Suprapubic skin (tissue), 4 donors: ENCODE results near the gene NRBF2. TPM values are rescaled to one million over a fixed set of nuclear protein-coding genes. Genes with fewer than 3 reads are reported as not detected.
"Not testable (repeated sequence)": the region's sequence is repeated elsewhere in the genome, so short reads cannot be mapped to it uniquely, and the experiment has no call there.

ENCODE experiments used
- DNase-seq, 2 donors: peaks; one replicate each; pipeline ENCODE4 v3.0.0-alpha.2; 2019; ENCODE audit warnings: low spot score in 2 of 2
- H3K27ac ChIP-seq: fragments of 200-600 bp; sonication (generic); one replicate; pipeline ENCODE4 v1.5.1; 2019
- H3K27me3 ChIP-seq: fragments of 200-600 bp; sonication (generic); one replicate; pipeline ENCODE4 v1.5.1; 2019
- H3K36me3 ChIP-seq: fragments of 200-600 bp; sonication (generic); one replicate; pipeline ENCODE4 v1.5.1; 2019
- H3K4me1 ChIP-seq: fragments of 200-600 bp; sonication (generic); one replicate; pipeline ENCODE4 v1.5.1; 2019
- H3K4me3 ChIP-seq: fragments of 200-600 bp; sonication (generic); one replicate; pipeline ENCODE4 v1.5.1; 2019; ENCODE audit warnings: mild to moderate bottlenecking
- H3K9me3 ChIP-seq: fragments of 200-600 bp; sonication (generic); one replicate; pipeline ENCODE4 v1.5.1; 2019
- EP300 ChIP-seq: sonication (generic); formaldehyde crosslinking; IDR thresholded peaks from one replicate; pipeline ENCODE4 v1.6.1; 2017; ENCODE audit warnings: antibody characterized with exemption
- POLR2A ChIP-seq, 2 donors: fragments of 450-650 bp; IDR thresholded peaks; one replicate each; pipeline ENCODE4 v1.6.1; 2017; ENCODE audit warnings: antibody characterized with exemption in 2 of 2, mild to moderate bottlenecking in 2 of 2, moderate library complexity in 2 of 2
- POLR2AphosphoS5 ChIP-seq, 3 donors: sonication (generic); formaldehyde crosslinking; IDR thresholded peaks; one replicate each; pipeline ENCODE4 v1.6.1; 2017; ENCODE audit warnings: antibody characterized with exemption in 3 of 3
- WGBS: methylation state at CpG from one replicate; pipeline ENCODE4 v1.1.5; 2018; 5-methylcytosine and 5-hydroxymethylcytosine counted together
- total RNA-seq, 4 donors: library from RNA; depleted of rRNA; stranded (reverse); fragments of >200 nt; gene quantifications; one replicate each; pipeline ENCODE4 v1.1.0, GENCODE V29; 2016
- TF ChIP-seq, protein P1 (sequence below), 2 donors: fragments of 200-600 bp in 1 of 2; fragments of 450-650 bp in 1 of 2; sonication (generic) in 1 of 2; IDR thresholded peaks; one replicate each; pipeline ENCODE4 v1.5.1; 2016 to 2019; ENCODE audit warnings: antibody characterized with exemption in 2 of 2, mild to moderate bottlenecking in 1 of 2, moderate library complexity in 1 of 2

Gene NRBF2
- total RNA-seq, 4 donors from 2014 or later: 10.9 to 23.2 (median 13.9) TPM

- no peaks in the 10 kb centered on the region for H3K4me1 ChIP-seq
- H3K27me3 ChIP-seq: no peaks in the 10 kb centered on the region
- DNase-seq: no peak
- 80% methylated on average over 2 of the region's 2 CpGs for WGBS
- H3K9me3 ChIP-seq: no peaks in the 10 kb centered on the region
- H3K36me3 ChIP-seq: no peaks in the 10 kb centered on the region
- no peak overlapping the region for H3K27ac ChIP-seq
- H3K4me3 ChIP-seq: no peak overlapping the region
- TF ChIP-seq EP300 (no peak), POLR2AphosphoS5 (IDR thresholded peaks at IDR 0.05) (no peak), POLR2A (IDR thresholded peaks at IDR 0.05) (no peak)
- TF ChIP-seq, protein P1, sequence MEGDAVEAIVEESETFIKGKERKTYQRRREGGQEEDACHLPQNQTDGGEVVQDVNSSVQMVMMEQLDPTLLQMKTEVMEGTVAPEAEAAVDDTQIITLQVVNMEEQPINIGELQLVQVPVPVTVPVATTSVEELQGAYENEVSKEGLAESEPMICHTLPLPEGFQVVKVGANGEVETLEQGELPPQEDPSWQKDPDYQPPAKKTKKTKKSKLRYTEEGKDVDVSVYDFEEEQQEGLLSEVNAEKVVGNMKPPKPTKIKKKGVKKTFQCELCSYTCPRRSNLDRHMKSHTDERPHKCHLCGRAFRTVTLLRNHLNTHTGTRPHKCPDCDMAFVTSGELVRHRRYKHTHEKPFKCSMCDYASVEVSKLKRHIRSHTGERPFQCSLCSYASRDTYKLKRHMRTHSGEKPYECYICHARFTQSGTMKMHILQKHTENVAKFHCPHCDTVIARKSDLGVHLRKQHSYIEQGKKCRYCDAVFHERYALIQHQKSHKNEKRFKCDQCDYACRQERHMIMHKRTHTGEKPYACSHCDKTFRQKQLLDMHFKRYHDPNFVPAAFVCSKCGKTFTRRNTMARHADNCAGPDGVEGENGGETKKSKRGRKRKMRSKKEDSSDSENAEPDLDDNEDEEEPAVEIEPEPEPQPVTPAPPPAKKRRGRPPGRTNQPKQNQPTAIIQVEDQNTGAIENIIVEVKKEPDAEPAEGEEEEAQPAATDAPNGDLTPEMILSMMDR (IDR thresholded peaks at IDR 0.05): no peak
These were observed 38.7 kb upstream of the NRBF2 start for GRCh38 chr10:63094405-63094804.

DNA sequence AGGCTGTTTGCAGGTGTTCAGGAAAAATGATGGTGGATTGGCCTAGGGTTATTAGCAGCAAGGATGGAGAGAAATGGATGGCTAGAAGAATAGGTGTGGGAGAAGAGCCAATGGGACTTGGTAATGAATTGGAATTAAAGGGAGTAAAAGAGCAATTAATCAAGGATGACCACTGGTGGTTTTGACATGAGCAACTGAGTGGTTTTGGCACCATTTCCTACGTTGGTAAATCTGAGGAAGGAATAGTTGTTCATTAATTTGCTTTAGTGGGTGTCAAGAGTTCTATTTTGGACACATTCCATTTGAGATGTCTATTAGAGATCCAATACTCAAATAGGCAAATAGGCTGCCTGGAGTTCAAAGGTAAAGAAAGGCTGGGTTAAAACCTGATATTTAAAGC, 38.2 kb upstream of the NRBF2 start:
- H3K36me3 ChIP-seq: no peaks in the 10 kb centered on the region
- H3K4me1 ChIP-seq: peaks cover 2% of the 10 kb centered on the region

GRCh38 chr10:63099734-63100133, 33.4 kb upstream of the NRBF2 start:
- Histone ChIP-seq H3K36me3 (no peaks in the 10 kb centered on the region), H3K9me3 (no peaks in the 10 kb centered on the region), H3K27me3 (no peaks in the 10 kb centered on the region), H3K4me3 (no peak overlapping the region), H3K4me1 (peaks cover 6% of the 10 kb centered on the region), H3K27ac (no peak overlapping the region)
- DNase-seq: no peak
- TF ChIP-seq, protein P1 (IDR thresholded peaks at IDR 0.05): no peak
- TF ChIP-seq EP300 (no peak), POLR2A (IDR thresholded peaks at IDR 0.05) (no peak), POLR2AphosphoS5 (IDR thresholded peaks at IDR 0.05) (no peak)

More for the DNA sequence above, 38.2 kb upstream of the NRBF2 start:
- no peak for DNase-seq
- Histone ChIP-seq H3K27me3 (no peaks in the 10 kb centered on the region), H3K9me3 (no peaks in the 10 kb centered on the region), H3K4me3 (no peak overlapping the region), H3K27ac (no peak overlapping the region)
- WGBS: 61% methylated on average over 1 of the region's 1 CpG
- TF ChIP-seq POLR2A (IDR thresholded peaks at IDR 0.05): no peak
- no peak for TF ChIP-seq EP300
- no peak for TF ChIP-seq POLR2AphosphoS5 (IDR thresholded peaks at IDR 0.05)
- TF ChIP-seq, protein P1 (IDR thresholded peaks at IDR 0.05): no peak

- H3K9me3 ChIP-seq, DNase-seq, H3K27me3 ChIP-seq, H3K4me3 ChIP-seq, H3K27ac ChIP-seq, H3K36me3 ChIP-seq: not testable (repeated sequence)
- peaks cover 15% of the 10 kb centered on the region for H3K4me1 ChIP-seq
- WGBS: 72% methylated on average over 10 of the region's 10 CpGs
These were observed 32.0 kb upstream of the NRBF2 start for GRCh38 chr10:63101091-63101490.

DNA sequence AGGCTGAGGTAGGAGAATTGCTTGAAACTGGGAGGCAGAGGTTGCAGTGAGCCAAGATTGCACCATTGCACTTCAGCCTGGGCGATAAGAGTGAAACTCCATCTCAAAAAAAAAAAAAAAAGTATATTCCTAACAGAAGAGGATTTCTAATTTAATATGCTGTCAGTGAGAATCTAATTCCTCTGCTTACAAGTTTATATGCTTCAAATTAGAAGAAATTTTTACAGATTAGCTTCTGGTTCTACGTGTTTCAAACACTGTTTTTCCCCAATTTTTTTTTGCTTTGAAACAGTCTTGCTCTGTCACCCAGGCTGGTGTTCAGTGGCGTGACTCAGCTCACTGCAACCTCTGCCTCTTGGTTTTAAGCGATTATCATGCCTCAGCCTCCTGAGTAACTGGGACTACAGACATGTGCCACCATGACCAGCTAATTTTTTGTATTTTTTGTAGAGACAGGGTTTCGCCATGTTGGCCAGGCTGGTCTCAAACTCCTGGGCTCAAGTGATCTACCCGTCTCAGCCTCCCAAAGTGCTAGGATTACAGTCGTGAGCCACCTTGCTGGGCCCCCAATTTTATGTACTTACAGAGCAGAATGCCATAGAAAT, 30.7 kb upstream of the NRBF2 start:
- H3K27me3 ChIP-seq, H3K9me3 ChIP-seq, DNase-seq, H3K27ac ChIP-seq, H3K36me3 ChIP-seq, H3K4me3 ChIP-seq: not testable (repeated sequence)
- WGBS: 89% methylated on average over 7 of the region's 7 CpGs
- peaks cover 18% of the 10 kb centered on the region for H3K4me1 ChIP-seq

- not testable (repeated sequence) for H3K4me3 ChIP-seq, H3K27me3 ChIP-seq, H3K27ac ChIP-seq, H3K9me3 ChIP-seq, DNase-seq, H3K36me3 ChIP-seq
- peaks cover 18% of the 10 kb centered on the region for H3K4me1 ChIP-seq
- WGBS: 82% methylated on average over 4 of the region's 4 CpGs
These were observed 29.9 kb upstream of the NRBF2 start for GRCh38 chr10:63103178-63103577.

GRCh38 chr10:63103971-63104409, 29.1 kb upstream of the NRBF2 start:
- 79% methylated on average over 7 of the region's 7 CpGs for WGBS
- H3K27ac ChIP-seq: no peak overlapping the region
- no peaks in the 10 kb centered on the region for H3K9me3 ChIP-seq
- no peaks in the 10 kb centered on the region for H3K36me3 ChIP-seq
- TF ChIP-seq, protein P1 (IDR thresholded peaks at IDR 0.05): no peak
- TF ChIP-seq POLR2A (IDR thresholded peaks at IDR 0.05) (no peak), EP300 (no peak), POLR2AphosphoS5 (IDR thresholded peaks at IDR 0.05) (no peak)
- H3K4me1 ChIP-seq: peaks cover 18% of the 10 kb centered on the region
- H3K27me3 ChIP-seq: no peaks in the 10 kb centered on the region
- H3K4me3 ChIP-seq: no peak overlapping the region
- DNase-seq: no peak
